ENCODE measurements around the gene NDUFC1. TPM values are rescaled to one million over a fixed set of nuclear protein-coding genes. Genes with fewer than 3 reads are reported as not detected.

Gene NDUFC1
- total and polyA plus RNA-seq, 9 of the 15 experiments (the other 6 are each of a cell fraction or from before 2014, with no cell fraction given) = 58.9 to 378 (median 120) TPM

DNA sequence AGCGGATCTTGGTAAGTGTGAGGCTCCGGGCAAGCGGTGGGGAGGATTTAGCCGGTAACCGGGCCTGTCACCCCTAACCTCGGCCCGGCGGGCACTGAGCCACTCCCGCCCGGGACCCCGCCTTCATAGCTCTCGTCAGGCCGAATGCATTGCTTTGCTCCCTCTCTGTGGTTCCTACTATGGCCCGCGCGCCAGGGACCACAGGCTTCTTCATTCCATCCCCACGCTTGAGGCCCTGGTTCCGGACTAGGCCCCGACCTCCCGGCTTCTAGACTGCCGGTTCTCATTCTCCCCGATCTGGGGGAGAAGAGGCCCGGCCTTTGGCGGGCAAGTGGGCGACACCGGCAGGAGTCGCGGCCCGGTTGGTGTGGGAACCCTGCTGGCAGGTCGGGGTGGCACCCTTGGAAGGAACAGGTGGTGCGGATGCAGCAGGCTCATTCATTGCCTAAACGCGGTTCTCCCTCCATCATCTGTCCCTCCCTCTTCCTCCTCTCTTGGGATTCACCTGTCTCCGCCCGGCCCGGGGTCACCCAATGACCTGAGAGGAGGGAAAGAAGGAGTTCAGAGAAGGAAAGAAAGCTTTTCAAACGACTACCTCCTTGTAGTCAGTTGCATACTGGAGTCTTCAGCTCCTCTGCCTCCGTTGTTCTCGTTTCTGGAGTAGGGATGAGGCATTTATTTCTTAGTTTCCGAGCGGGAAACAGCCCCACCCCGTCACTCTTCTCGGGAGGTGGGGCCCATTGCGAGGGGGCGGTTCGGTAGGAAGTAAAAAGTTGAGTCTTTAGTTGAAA, at the start of gene NDUFC1 (continued):
- TF ChIP-seq, protein P1, sequence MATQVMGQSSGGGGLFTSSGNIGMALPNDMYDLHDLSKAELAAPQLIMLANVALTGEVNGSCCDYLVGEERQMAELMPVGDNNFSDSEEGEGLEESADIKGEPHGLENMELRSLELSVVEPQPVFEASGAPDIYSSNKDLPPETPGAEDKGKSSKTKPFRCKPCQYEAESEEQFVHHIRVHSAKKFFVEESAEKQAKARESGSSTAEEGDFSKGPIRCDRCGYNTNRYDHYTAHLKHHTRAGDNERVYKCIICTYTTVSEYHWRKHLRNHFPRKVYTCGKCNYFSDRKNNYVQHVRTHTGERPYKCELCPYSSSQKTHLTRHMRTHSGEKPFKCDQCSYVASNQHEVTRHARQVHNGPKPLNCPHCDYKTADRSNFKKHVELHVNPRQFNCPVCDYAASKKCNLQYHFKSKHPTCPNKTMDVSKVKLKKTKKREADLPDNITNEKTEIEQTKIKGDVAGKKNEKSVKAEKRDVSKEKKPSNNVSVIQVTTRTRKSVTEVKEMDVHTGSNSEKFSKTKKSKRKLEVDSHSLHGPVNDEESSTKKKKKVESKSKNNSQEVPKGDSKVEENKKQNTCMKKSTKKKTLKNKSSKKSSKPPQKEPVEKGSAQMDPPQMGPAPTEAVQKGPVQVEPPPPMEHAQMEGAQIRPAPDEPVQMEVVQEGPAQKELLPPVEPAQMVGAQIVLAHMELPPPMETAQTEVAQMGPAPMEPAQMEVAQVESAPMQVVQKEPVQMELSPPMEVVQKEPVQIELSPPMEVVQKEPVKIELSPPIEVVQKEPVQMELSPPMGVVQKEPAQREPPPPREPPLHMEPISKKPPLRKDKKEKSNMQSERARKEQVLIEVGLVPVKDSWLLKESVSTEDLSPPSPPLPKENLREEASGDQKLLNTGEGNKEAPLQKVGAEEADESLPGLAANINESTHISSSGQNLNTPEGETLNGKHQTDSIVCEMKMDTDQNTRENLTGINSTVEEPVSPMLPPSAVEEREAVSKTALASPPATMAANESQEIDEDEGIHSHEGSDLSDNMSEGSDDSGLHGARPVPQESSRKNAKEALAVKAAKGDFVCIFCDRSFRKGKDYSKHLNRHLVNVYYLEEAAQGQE (IDR thresholded peaks at IDR 0.05; ENCODE audit: borderline replicate concordance) = no peak
- TF ChIP-seq, protein P1 (CRISPR knock-in tag; IDR thresholded peaks at IDR 0.05; ENCODE audit: low read depth) = no peak
- TF ChIP-seq, protein P2, sequence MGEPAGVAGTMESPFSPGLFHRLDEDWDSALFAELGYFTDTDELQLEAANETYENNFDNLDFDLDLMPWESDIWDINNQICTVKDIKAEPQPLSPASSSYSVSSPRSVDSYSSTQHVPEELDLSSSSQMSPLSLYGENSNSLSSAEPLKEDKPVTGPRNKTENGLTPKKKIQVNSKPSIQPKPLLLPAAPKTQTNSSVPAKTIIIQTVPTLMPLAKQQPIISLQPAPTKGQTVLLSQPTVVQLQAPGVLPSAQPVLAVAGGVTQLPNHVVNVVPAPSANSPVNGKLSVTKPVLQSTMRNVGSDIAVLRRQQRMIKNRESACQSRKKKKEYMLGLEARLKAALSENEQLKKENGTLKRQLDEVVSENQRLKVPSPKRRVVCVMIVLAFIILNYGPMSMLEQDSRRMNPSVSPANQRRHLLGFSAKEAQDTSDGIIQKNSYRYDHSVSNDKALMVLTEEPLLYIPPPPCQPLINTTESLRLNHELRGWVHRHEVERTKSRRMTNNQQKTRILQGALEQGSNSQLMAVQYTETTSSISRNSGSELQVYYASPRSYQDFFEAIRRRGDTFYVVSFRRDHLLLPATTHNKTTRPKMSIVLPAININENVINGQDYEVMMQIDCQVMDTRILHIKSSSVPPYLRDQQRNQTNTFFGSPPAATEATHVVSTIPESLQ (CRISPR knock-in tag; IDR thresholded peaks at IDR 0.05) = no peak
- no peak for TF ChIP-seq JUNB (CRISPR knock-in tag; conservative IDR thresholded peaks at IDR 0.05)
- no peak; the same call in 1 of the 2 replicates for TF ChIP-seq ZNF133 (CRISPR knock-in tag; IDR thresholded peaks at IDR 0.05)
- no peak for TF ChIP-seq XRCC3 (IDR thresholded peaks at IDR 0.05)
- TF ChIP-seq ZNF639 (CRISPR knock-in tag; conservative IDR thresholded peaks at IDR 0.05 in 1 of 2, IDR thresholded peaks at IDR 0.05 in 1 of 2) = no peak
- TF ChIP-seq, protein P3, sequence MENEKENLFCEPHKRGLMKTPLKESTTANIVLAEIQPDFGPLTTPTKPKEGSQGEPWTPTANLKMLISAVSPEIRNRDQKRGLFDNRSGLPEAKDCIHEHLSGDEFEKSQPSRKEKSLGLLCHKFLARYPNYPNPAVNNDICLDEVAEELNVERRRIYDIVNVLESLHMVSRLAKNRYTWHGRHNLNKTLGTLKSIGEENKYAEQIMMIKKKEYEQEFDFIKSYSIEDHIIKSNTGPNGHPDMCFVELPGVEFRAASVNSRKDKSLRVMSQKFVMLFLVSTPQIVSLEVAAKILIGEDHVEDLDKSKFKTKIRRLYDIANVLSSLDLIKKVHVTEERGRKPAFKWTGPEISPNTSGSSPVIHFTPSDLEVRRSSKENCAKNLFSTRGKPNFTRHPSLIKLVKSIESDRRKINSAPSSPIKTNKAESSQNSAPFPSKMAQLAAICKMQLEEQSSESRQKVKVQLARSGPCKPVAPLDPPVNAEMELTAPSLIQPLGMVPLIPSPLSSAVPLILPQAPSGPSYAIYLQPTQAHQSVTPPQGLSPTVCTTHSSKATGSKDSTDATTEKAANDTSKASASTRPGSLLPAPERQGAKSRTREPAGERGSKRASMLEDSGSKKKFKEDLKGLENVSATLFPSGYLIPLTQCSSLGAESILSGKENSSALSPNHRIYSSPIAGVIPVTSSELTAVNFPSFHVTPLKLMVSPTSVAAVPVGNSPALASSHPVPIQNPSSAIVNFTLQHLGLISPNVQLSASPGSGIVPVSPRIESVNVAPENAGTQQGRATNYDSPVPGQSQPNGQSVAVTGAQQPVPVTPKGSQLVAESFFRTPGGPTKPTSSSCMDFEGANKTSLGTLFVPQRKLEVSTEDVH (IDR thresholded peaks at IDR 0.05; ENCODE audit: low read depth, partially characterized antibody) = no peak
- TF ChIP-seq GABPB1 (CRISPR knock-in tag; IDR thresholded peaks at IDR 0.05) = no peak; the same call in 1 of the 2 replicates

Data from K562 (cell line).